Neural progenitor cell (in vitro differentiated cells): Measurements from ENCODE around the gene TENT4A.

Experiments
- EZH2 ChIP-seq: fragments of 200-600 bp; sonication (generic); IDR thresholded peaks from 2 replicates; pipeline ENCODE4 v1.6.1; 2017; ENCODE audit warnings: antibody characterized with exemption, mild to moderate bottlenecking, moderate library complexity
- EZH2phosphoT487 ChIP-seq: fragments of 200-600 bp; sonication (generic); IDR thresholded peaks from 2 replicates; pipeline ENCODE4 v1.6.1; 2017; ENCODE audit warnings: antibody characterized with exemption
- TF ChIP-seq, protein P1 (sequence below): fragments of 200-600 bp; sonication (generic); IDR thresholded peaks from 2 replicates; pipeline ENCODE4 v1.5.1; 2017; ENCODE audit warnings: antibody characterized with exemption, mild to moderate bottlenecking

DNA sequence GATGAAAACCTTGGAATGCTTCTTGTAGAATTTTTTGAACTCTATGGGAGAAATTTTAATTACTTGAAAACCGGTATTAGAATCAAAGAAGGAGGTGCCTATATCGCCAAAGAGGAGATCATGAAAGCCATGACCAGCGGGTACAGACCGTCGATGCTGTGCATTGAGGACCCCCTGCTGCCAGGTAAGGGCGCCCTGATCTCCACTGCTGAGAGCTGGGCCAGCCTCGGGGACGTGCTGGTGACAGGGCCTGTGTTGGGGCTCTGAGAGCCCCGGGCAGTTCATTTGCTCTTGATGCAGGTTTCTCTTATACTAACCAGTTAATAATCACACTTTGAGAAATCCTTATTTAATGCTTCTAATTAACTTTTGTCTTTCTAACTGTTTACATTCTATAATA, 33.0 kb downstream of the TENT4A start:
- TF ChIP-seq, protein P1, sequence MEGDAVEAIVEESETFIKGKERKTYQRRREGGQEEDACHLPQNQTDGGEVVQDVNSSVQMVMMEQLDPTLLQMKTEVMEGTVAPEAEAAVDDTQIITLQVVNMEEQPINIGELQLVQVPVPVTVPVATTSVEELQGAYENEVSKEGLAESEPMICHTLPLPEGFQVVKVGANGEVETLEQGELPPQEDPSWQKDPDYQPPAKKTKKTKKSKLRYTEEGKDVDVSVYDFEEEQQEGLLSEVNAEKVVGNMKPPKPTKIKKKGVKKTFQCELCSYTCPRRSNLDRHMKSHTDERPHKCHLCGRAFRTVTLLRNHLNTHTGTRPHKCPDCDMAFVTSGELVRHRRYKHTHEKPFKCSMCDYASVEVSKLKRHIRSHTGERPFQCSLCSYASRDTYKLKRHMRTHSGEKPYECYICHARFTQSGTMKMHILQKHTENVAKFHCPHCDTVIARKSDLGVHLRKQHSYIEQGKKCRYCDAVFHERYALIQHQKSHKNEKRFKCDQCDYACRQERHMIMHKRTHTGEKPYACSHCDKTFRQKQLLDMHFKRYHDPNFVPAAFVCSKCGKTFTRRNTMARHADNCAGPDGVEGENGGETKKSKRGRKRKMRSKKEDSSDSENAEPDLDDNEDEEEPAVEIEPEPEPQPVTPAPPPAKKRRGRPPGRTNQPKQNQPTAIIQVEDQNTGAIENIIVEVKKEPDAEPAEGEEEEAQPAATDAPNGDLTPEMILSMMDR, result no peak
- TF ChIP-seq EZH2, result no peak
- no peak for TF ChIP-seq EZH2phosphoT487
